HG03342 (cell line): ENCODE measurements around the gene LIN7C.
"Not testable (repeated sequence)": the region's sequence is repeated elsewhere in the genome, so short reads cannot be mapped to it uniquely, and the experiment has no call there.

Experiments used
- ATAC-seq: cut with Tn5 transposase; IDR thresholded peaks from one replicate; pipeline ENCODE4 v1.9.1; 2021; ENCODE audit warnings: mild to moderate bottlenecking, moderate library complexity; ENCODE audit not compliant: unreplicated experiment

LIN7C gene, protein sequence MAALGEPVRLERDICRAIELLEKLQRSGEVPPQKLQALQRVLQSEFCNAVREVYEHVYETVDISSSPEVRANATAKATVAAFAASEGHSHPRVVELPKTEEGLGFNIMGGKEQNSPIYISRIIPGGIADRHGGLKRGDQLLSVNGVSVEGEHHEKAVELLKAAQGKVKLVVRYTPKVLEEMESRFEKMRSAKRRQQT

DNA sequence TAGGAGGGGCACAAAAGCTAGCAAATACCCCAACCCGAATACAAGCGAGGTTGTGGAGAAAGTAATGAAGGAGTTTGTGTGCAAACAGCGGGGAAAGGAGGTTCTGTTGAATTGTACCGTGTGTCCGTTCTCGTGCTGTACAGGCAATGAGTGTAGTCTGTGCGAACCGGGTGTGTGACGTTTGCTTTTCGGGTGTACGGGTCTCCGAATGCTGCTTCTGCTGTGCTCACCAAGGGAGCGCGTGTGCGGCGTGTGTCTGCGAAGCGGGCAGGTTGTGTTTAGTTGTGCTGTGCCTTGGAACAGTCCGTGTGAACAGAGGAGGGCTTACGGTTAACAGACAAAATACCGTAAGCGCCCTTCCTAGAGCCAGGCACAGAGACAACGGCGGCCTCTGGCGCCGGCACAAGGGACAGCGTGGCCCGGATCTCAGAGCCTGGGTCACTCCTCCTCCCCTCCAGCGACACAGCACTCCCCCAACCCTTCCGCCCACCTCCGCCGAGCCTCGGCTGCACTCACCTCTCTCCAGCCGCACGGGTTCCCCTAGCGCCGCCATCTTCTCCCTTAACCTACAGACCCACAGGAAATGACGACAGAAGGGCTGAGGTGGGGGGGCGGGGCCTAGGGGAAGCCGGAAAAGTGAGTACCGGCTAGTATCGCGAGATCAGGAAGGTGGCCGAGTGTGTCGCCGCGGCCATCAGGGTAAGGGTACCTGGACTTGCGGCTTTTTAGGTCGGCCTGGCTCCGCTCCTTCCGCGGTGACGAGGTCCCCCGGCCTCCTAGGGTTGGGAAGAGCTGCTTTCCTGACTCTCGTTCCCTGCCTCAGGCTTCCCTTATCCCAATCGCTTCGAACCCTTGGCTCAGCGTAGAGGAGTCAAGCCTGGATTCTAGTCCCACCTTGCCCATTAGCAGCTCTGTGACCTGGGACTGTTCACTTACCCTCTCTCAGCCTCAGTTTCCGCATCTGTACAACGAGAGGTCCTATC lies at the start of gene LIN7C:
LIN7C (minus strand) TSS at position 570 of the 983 bp plus-strand sequence; CDS start at position 553, 17 bp downstream.
- ATAC-seq = peak; percentile 95

DNA sequence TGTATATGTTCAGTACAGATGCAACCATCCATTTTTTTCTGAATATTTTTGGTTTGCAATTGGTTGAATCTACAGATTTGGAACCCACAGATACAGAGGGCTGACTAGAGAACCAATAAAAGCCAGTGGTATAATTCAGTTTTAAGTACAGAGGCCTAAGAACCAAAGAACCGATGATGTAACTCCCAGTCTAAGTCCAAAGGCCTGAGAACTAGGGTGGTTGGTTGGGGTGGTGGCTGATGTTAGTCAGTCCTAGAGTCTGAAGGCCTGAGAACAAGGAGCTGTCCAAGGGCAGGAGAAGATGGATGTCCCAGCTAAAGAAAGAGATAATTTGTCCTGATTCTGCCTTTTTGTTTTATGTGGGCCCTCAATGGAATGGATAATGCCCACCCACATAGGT lies 48.7 kb upstream of the LIN7C start:
- no peak for ATAC-seq

DNA sequence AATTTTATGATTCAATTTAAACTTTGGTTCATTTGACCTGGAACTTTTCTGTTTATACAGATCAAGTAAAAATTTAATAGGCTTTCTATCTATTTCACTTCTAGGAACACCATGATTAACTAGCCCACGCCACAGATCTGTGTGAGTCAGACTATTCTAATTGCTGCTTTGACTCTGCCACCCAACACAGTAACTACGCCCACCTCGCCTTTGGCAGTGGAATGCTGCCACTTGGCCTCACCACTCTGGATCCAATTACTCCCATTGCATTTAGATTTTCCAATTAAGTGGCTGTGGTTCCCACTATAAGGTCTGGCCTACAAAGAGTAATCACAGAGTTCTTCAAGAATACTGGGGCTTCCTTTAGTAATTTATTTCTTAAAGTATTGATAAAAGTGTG lies 46.6 kb upstream of the LIN7C start:
- no peak for ATAC-seq

DNA sequence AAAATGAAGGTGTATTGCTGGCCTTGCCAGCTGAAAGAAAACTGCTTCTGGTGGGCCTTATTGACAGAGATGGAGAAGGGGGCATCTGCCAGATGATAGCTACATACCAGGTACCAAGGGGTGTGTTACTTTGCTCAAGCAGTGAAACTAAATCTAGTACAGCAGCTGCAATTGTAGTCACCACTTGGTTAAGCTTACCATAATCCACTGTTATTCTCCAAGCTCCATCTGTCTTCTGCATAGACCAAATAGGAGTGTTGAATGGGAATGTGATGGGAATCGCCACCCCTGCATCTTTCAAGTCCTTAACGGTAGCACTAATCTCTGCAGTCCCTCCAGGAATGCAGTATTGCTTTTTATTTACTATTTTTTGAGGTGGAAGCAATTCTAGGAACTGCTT lies 45.8 kb upstream of the LIN7C start:
- ATAC-seq = no peak

DNA sequence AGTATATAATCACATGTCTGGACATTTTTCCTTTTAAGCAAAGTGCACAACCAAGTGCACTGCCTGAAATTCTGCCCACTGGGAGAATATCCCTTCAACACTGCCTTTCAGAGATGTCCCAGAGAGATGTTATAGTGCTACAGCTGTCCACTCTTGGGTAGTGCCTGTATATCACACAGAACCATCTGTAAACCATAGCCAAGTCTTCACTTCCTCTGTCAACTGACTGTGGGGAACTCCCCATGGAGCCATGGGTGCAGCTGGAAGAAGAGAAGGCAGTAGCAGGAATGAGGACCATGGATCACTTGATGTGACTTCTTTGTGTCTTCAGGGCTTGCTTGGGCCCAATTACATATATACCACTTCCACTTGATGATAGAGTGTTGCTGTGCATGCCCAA lies 44.6 kb upstream of the LIN7C start:
- ATAC-seq = no peak

DNA sequence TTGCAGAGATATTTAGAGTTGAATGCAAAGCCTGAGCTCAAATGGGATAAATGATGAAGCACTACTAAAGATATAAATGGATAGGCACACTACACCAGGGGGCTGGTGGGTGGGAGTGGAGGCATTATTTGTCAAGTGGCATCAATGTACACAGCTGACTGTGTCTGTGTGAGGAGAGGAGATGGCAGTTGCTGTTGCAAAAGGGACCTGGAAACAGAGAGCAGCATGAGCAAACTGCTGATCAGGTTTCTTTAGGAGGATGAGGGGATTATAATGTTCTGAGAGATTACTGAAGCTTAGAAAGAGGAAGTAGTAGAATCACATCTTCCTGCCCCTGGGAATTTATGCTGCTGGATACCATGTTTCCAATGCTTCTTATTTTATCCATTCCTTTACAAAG lies 39.4 kb upstream of the LIN7C start:
- no peak for ATAC-seq

DNA sequence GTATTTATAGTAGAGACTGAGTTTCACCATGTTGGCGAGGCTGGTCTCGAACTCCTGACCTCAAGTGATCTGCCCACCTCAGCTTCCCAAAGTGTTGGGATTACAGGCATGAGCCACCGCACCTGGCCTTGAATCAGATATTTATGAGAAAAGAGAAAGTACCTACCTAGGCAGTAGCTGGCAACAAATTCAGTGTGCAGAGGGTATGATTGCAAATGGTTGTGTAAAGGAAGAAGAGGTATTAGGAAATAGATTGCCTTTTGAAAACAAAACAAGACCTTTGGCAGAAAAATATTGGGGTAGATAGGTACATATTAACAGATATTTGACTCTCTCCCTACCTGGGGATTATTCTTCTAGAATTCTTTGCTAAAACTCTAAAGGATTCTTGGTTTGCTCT lies 38.5 kb upstream of the LIN7C start:
- no peak for ATAC-seq

DNA sequence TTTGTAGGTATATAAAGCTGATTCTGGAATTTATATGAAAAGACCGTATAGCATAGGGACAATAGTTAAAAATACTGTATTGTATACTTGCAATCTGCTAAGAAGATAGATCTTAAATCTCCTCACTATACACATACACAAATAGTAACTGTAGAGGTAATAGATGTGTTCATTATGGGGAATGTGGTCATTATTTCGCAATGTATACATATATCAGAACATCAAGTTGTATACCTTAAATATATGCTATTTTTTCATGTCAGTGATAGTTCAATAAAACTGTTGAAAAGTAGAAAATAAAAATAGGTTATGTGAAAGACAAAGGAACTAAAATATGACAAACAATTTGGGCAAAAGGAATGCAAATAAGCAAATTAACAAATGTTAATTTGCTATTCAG lies 35.2 kb upstream of the LIN7C start:
- ATAC-seq = no peak

DNA sequence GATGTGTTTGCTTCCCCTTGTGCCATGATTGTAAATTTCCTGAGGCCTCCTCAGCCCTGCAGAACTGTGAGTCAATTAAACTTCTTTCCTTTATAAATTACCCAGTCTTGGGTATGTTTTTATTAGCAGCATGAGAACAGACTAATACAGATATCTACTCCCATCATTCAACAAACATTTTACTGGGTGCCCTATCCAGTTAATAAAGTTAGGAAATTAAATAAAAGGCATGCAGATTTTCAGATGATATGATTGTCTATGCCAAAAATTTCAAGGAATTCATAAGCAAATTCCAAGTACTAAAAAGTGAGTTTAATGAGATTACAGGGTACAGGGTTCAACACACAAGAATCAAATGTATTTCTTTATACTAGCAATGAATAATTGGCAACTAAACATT lies 33.5 kb upstream of the LIN7C start:
- no peak for ATAC-seq

DNA sequence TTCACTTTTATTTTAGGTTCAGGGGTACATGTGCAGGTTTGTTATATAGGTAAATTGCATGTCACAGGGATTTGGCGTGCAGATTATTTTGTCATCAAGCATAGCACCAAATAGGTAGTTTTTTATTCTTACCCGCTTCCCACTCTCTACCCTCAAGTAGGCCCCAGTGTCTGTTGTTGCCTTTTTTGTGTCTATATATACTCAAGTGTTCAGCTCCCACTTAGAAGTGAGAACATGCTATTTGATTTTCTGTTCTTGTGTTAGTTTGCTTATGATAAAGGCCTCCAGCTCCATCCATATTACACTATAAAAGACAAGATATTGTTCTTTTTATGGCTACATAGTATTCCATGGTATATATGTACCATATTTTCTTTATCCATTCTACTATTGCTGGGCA lies 28.5 kb upstream of the LIN7C start:
- no peak for ATAC-seq

DNA sequence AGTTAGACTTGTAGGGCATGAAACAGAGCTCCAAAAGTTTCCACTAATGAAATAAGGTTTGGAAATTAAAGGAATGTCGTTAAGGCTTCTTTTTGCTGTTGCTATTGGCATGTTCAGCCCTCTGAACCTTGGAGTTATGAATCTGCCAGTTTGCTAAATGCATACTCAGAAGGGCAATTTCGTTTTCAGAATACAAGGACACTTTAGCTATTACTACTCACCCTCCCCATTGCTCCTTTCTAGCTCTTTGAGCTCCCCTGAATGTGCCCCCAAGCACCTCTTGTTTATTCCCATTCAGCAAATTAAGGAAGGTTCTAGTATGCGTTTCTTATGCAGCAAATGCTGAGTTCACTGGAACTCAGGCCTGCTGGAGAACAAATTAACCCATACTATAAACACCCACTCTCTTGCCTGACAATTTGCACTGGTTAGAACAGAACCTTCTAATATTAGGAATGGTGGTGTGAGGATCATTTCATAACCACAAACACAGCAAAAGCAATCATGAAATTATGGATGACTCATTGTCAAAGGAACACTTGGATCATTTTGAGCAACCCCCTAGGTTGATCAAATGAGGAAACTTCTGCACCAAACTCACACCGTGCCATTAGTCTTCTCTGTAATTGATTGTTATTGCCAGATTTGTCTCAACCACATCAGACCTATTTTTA lies 26.2 kb upstream of the LIN7C start:
- no peak for ATAC-seq

DNA sequence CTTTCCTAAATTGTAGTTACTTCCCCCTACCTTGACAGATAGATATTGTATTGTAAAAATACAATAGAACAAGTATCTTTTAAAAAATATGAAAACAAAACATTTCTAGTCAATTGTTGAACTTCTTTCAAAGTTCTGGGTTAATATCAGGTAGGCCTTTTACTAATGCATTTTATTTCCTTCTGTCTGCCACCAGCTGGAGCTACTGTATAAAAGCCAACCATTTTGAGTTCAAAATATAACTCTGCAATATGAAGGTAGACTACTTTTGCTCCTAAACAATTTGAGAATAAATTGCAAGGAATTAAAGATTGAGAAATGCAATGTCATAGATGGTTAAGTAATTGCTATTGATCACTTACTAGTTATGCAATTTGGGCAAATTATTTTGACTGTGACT lies 22.1 kb upstream of the LIN7C start:
- no peak for ATAC-seq

DNA sequence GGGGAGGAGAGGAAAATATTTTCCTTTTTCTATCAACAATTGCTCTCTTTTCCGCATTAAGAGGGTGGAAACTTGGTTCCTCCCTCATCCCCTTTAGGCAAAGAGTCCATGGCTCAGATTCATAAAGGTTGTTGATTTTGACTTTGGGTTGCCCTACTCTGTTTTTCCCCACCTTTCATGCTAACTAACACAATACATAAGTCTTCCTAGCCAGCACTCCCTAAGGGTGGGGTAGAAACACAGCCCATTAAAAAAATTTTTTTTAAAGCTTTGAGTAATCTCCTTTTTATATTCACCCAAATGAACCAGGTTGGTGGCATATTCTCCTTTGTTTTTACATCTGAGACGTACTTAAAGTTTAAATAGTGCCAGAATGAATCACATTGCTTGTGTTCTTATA lies 20.0 kb upstream of the LIN7C start:
- no peak for ATAC-seq

DNA sequence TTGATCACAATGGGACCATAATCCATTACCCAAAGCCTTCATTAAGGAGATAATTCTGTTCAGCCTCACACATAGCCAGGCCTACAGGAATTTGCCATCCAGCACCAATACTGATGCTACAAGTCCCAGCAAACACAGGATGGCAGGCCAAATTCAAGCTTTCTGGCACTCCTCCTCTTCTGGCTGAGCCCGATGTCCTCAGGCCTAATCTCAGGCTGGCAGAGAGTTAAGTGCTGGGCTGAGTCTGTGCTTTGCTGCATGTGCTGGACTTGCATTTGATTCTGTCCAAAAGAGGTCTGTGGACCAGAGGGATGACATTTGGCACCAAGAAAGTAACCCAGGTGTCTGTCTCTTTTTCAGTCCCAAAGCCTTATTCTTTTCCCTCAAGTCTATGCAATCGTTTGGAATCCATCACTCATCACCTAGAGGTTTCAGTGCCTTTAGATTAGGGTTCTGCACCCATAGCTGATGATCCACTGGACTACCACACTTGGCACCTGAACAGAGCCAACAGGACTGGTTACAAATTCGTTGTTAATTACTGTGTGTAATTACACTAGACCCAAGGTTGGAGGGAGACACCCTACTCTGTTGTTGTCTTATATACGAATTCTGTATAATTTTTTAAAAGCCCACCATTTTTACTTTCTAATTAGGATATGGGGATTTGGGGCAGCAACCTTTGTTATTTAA lies 19.4 kb upstream of the LIN7C start:
- ATAC-seq = no peak

DNA sequence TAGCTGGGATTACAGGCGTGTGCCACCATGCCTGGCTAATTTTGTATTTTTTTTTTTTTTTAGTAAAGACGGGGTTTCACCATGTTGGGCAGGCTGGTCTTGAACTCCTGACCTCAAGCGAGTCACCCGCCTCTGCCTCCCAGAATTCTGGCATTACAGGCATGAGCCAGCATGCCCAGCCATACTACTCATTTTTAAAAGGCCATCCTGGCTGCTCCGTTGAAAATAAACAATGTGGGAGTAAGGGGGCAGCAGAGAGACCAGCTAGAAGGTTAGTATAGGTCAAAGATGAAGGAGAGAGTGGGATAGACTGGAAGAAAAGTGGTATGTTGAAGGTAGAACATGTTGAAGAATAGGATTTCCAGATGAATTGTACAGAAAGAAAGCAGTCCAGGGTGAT lies 17.6 kb upstream of the LIN7C start:
- no peak for ATAC-seq

DNA sequence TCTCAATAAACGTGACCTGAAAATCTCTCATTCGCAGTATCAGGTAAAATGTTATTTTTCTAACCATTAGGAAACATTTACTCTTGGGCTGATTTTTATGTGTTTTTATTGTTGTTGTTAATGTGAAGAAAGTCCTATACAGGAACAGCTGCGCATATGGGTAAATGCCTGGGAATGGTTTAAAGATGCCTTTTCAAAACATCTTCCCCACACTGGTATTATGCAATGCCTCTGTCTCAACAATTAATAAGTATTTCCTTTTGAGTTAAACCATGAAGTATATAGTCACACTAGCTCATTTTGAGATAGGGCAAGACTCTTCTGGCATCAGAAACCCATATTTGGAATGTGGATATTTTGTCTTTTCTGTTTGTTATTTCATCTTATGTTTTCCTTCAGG lies 13.7 kb upstream of the LIN7C start:
- no peak for ATAC-seq

DNA sequence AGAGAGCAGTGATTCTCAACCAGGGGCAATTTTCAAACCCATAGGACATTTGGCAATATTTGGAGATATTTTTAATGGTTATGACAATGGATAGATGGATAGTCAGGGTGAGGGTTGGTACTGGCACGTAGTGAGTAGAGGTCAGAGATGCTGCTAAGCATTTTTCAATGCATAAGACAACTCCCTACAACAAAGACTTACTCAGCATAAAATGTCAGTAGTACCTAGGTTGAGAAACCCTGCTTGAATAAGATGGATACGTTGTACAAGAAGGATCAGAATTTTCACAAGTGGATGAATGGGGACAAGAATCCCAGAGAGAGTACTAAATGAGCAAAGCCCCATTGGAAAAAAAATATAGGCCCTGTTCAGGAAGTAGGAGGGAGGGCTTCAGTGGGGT lies 11.9 kb upstream of the LIN7C start:
- no peak for ATAC-seq

DNA sequence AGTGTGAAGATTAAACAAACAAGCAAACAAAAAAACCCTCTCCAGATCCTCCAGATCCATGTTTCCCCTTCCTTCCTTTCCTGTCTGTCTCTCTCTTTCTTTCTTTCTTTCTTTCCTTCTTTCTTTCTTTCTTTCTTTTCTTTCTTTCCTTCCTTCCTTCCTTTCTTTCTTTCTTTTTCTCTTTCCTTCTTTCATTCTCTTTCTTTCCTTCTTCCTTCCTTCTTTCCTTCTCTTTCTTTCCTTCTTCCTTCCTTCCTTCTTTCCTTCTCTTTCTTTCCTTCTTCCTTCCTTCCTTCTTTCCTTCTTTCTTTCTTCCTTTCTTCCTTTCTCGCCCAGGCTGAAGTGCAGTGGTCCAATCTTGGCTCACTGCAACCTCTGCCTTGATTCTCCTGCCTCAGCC lies 10.9 kb upstream of the LIN7C start:
- not testable (repeated sequence) for ATAC-seq

DNA sequence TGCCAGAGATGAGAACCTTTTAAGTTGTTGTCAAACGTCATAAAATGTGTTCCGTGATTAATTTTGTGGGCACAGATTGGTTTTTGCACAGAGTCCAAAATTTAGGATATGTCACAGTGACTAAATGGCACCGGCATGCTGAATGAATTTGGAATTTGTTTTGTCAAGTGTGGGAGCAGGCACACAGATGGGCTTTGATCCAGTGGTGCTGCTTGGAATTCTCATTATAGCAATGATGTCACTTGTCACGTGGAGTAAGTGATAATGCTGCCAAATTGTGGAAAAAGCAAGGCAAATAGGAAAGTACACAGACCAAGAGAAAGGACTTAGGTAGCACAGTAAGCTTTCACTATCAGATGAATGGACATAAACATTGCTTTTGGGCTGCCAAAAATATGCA lies 8.0 kb upstream of the LIN7C start:
- no peak for ATAC-seq

DNA sequence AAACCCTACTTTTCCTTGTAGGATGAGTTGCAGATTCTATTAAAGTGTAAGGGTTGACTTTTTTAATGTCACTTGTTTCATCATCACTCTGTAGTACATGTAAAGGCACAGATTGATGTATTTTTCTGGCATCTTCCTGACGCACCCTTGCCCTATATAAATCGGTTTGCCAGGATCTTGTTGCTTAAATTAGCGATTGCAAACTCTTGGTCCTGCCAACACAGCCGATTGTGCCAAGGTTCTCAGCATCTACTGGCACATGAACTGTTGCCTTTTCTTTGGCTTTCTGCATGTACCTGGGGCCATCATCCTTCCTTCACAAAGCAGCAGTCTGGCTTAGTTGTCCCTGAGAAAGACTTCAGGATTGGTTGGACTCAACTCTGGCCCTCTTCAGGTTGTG lies 7.5 kb upstream of the LIN7C start:
- ATAC-seq = no peak

DNA sequence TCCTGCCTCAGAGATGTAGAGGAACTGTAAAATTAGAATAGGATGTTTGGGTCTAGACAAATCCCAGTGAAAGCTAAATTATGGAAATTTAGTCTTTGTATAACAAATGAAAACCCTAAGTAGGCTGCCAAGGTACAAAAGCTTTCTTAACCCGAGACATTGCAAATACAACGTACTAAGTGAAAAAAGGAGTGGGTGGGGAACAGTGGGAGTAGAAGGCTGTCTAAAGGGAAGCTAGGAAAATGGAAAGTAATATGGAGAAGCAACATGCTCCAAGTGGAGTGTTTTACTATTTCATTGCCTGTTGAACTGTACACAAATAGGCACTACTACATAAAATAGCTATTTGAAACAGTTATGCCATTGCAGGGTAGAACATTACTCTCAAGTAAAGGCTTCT lies 6.8 kb upstream of the LIN7C start:
- no peak for ATAC-seq
